Stimulated activated effector memory CD8-positive, alpha-beta T cell treated with anti-CD3 and anti-CD28 coated beads, Interleukin-12 subunit alpha, Interleukin-12 subunit beta, amount 100 ng/mL, for 72 hours (primary cell): ENCODE measurements around the gene RBM7.
A peak's percentile ranks its signal among the peaks of the same experiment; 100 is the strongest.

Experiments
- ATAC-seq: fragments of 150-1000 bp; cut with Tn5 transposase; 2 replicates; pipeline ENCODE4 v1.10.0; 2021
- DNase-seq, 2 donors: peaks; one replicate each; pipeline ENCODE4 v3.0.0; 2021 to 2022; ENCODE audit warnings: low spot score in 2 of 2
- H3K27ac Mint-ChIP-seq: one replicate; pipeline ENCODE4 v1.8.0; 2022; ENCODE audit warnings: mild to moderate bottlenecking, mixed read lengths
- H3K36me3 Mint-ChIP-seq: one replicate; pipeline ENCODE4 v1.8.0; 2022; ENCODE audit warnings: mild to moderate bottlenecking, mixed read lengths
- H3K4me1 Mint-ChIP-seq: one replicate; pipeline ENCODE4 v1.8.0; 2022; ENCODE audit warnings: mixed read lengths
- H3K4me3 Mint-ChIP-seq: one replicate; pipeline ENCODE4 v1.8.0; 2022; ENCODE audit warnings: mild to moderate bottlenecking, mixed read lengths
- H3K9me3 Mint-ChIP-seq: one replicate; pipeline ENCODE4 v1.8.0; 2022; ENCODE audit warnings: mixed read lengths

RBM7 gene

GRCh38 chr11:114400216-114400914 is at the start of gene RBM7, which contains the start of gene C11orf71:
TSS of gene RBM7 (plus strand) at chr11:114400666. CDS start at chr11:114400672, 6 bp downstream.
TSS of gene C11orf71 (minus strand) at chr11:114400511. CDS start at chr11:114400331, 180 bp downstream.
- no peaks in the 10 kb centered on the region for H3K9me3 Mint-ChIP-seq
- DNase-seq = peak; percentile 94 to 98
- H3K27ac Mint-ChIP-seq = peak within 1 kb of the TSS; percentile 99
- ATAC-seq = peak; percentile 97
- peak within 1 kb of the TSS; percentile 92 for H3K4me3 Mint-ChIP-seq
- peaks cover 53% of the 10 kb centered on the region for H3K36me3 Mint-ChIP-seq
- peaks cover 34% of the 10 kb centered on the region for H3K4me1 Mint-ChIP-seq

- no peak for DNase-seq
- no peak overlapping the region for H3K27ac Mint-ChIP-seq
- no peak for ATAC-seq
- H3K9me3 Mint-ChIP-seq = no peaks in the 10 kb centered on the region
- H3K4me1 Mint-ChIP-seq = no peaks in the 10 kb centered on the region
- no peaks in the 10 kb centered on the region for H3K36me3 Mint-ChIP-seq
- H3K4me3 Mint-ChIP-seq = no peak overlapping the region
These were observed 47.0 kb upstream of the RBM7 start for GRCh38 chr11:114353443-114353842.

GRCh38 chr11:114354076-114354475 is 46.4 kb upstream of the RBM7 start:
- H3K4me3 Mint-ChIP-seq = no peak overlapping the region
- no peak overlapping the region for H3K27ac Mint-ChIP-seq
- H3K4me1 Mint-ChIP-seq = no peaks in the 10 kb centered on the region
- ATAC-seq (no peak), DNase-seq (no peak)
- no peaks in the 10 kb centered on the region for H3K36me3 Mint-ChIP-seq
- H3K9me3 Mint-ChIP-seq = no peaks in the 10 kb centered on the region

- Mint-ChIP-seq H3K27ac (no peak overlapping the region), H3K9me3 (no peaks in the 10 kb centered on the region), H3K36me3 (no peaks in the 10 kb centered on the region), H3K4me1 (no peaks in the 10 kb centered on the region), H3K4me3 (no peak overlapping the region)
- DNase-seq (no peak), ATAC-seq (no peak)
These were observed 41.8 kb upstream of the RBM7 start for GRCh38 chr11:114358716-114359115.

GRCh38 chr11:114359342-114359741 is 41.1 kb upstream of the RBM7 start:
- DNase-seq = no peak
- H3K4me1 Mint-ChIP-seq = no peaks in the 10 kb centered on the region
- H3K36me3 Mint-ChIP-seq = no peaks in the 10 kb centered on the region
- no peak overlapping the region for H3K27ac Mint-ChIP-seq
- H3K4me3 Mint-ChIP-seq = no peak overlapping the region
- no peaks in the 10 kb centered on the region for H3K9me3 Mint-ChIP-seq
- no peak for ATAC-seq

GRCh38 chr11:114362326-114362725 is 38.1 kb upstream of the RBM7 start:
- Mint-ChIP-seq H3K36me3 (no peaks in the 10 kb centered on the region), H3K4me1 (no peaks in the 10 kb centered on the region), H3K27ac (no peak overlapping the region), H3K4me3 (no peak overlapping the region), H3K9me3 (no peaks in the 10 kb centered on the region)
- DNase-seq (no peak), ATAC-seq (no peak)

GRCh38 chr11:114362958-114363357 is 37.5 kb upstream of the RBM7 start:
- Mint-ChIP-seq H3K4me3 (no peak overlapping the region), H3K9me3 (no peaks in the 10 kb centered on the region), H3K27ac (no peak overlapping the region), H3K4me1 (no peaks in the 10 kb centered on the region), H3K36me3 (no peaks in the 10 kb centered on the region)
- DNase-seq (no peak), ATAC-seq (no peak)

GRCh38 chr11:114366331-114367243 is 33.9 kb upstream of the RBM7 start:
- H3K4me3 Mint-ChIP-seq = no peak overlapping the region
- no peaks in the 10 kb centered on the region for H3K36me3 Mint-ChIP-seq
- no peaks in the 10 kb centered on the region for H3K4me1 Mint-ChIP-seq
- ATAC-seq (no peak), DNase-seq (no peak)
- no peaks in the 10 kb centered on the region for H3K9me3 Mint-ChIP-seq
- no peak overlapping the region for H3K27ac Mint-ChIP-seq

GRCh38 chr11:114367244-114367957 is 33.1 kb upstream of the RBM7 start:
- no peak for ATAC-seq
- H3K27ac Mint-ChIP-seq = no peak overlapping the region

GRCh38 chr11:114368918-114369680 is 31.4 kb upstream of the RBM7 start:
- no peaks in the 10 kb centered on the region for H3K36me3 Mint-ChIP-seq
- H3K9me3 Mint-ChIP-seq = no peaks in the 10 kb centered on the region
- DNase-seq = no peak
- no peak overlapping the region for H3K27ac Mint-ChIP-seq
- no peak for ATAC-seq
- H3K4me1 Mint-ChIP-seq = no peaks in the 10 kb centered on the region
- no peak overlapping the region for H3K4me3 Mint-ChIP-seq

More at GRCh38 chr11:114367244-114367957, 33.1 kb upstream of the RBM7 start:
- Mint-ChIP-seq H3K9me3 (no peaks in the 10 kb centered on the region), H3K4me3 (no peak overlapping the region), H3K36me3 (no peaks in the 10 kb centered on the region), H3K4me1 (no peaks in the 10 kb centered on the region)
- no peak for DNase-seq

GRCh38 chr11:114375052-114375451 is 25.4 kb upstream of the RBM7 start:
- no peaks in the 10 kb centered on the region for H3K9me3 Mint-ChIP-seq
- no peaks in the 10 kb centered on the region for H3K36me3 Mint-ChIP-seq
- H3K4me3 Mint-ChIP-seq = no peak overlapping the region
- H3K4me1 Mint-ChIP-seq = no peaks in the 10 kb centered on the region
- no peak for ATAC-seq
- no peak for DNase-seq
- no peak overlapping the region for H3K27ac Mint-ChIP-seq

- Mint-ChIP-seq H3K9me3 (no peaks in the 10 kb centered on the region), H3K4me3 (no peak overlapping the region), H3K36me3 (no peaks in the 10 kb centered on the region), H3K27ac (no peak overlapping the region), H3K4me1 (no peaks in the 10 kb centered on the region)
- no peak for DNase-seq
- no peak for ATAC-seq
These were observed 22.7 kb upstream of the RBM7 start for GRCh38 chr11:114377612-114378267.

- no peaks in the 10 kb centered on the region for H3K4me1 Mint-ChIP-seq
- no peak overlapping the region for H3K27ac Mint-ChIP-seq
- DNase-seq (no peak), ATAC-seq (no peak)
- H3K9me3 Mint-ChIP-seq = no peaks in the 10 kb centered on the region
- H3K4me3 Mint-ChIP-seq = no peak overlapping the region
- no peaks in the 10 kb centered on the region for H3K36me3 Mint-ChIP-seq
These were observed 20.9 kb upstream of the RBM7 start for GRCh38 chr11:114379394-114380069.

- DNase-seq = no peak
- Mint-ChIP-seq H3K36me3 (no peaks in the 10 kb centered on the region), H3K27ac (no peak overlapping the region), H3K9me3 (no peaks in the 10 kb centered on the region), H3K4me3 (no peak overlapping the region), H3K4me1 (no peaks in the 10 kb centered on the region)
- ATAC-seq = no peak
These were observed 18.0 kb upstream of the RBM7 start for GRCh38 chr11:114382509-114382908.
